PC-9 (cell line): Measurements from ENCODE around the gene MAST4. TPM values are rescaled to one million over a fixed set of nuclear protein-coding genes. Genes with fewer than 3 reads are reported as not detected.

Experiments used
- BruUV-seq: library from RNA; stranded (reverse); fragments of 400-500 nt; replicated peaks from 2 replicates; lab custom pipeline; 2021; lab: Mats Ljungman, UMichigan
- CTCF ChIA-PET: fragments of 300-600 bp; sonication (Branson Sonifier 250); formaldehyde crosslinking; loops from one replicate; lab custom pipeline; 2022; ENCODE audit warnings: antibody characterized with exemption; lab: Charles Lee
- POLR2A ChIA-PET: fragments of 300-600 bp; sonication (Branson Sonifier 250); formaldehyde crosslinking; loops from one replicate; lab custom pipeline; 2022; ENCODE audit warnings: antibody characterized with exemption; ENCODE audit not compliant: unreplicated experiment; lab: Charles Lee
- DNase-seq, 2 experiments: peaks; one replicate each; pipeline versions ENCODE4 v3.0.0 to v3.0.0-alpha.2; 2015 to 2022; ENCODE audit warnings: mixed read lengths in 1 of 2
- H2AFZ ChIP-seq: fragments of 200-600 bp; sonication (generic); 2 replicates; pipeline ENCODE4 v1.8.1; 2017; ENCODE audit warnings: antibody characterized with exemption
- H3F3A ChIP-seq: fragments of 200-600 bp; sonication (generic); 2 replicates; pipeline ENCODE4 v1.8.1; 2017; ENCODE audit warnings: antibody characterized with exemption, mild to moderate bottlenecking, low read depth; ENCODE audit not compliant: insufficient read depth
- H3K27ac ChIP-seq: fragments of 200-600 bp; sonication (generic); 2 replicates; pipeline ENCODE4 v1.6.1; 2016; ENCODE audit warnings: mixed run types
- H3K27me3 ChIP-seq: fragments of 200-600 bp; sonication (generic); 2 replicates; pipeline ENCODE4 v1.6.1; 2016; ENCODE audit warnings: low read depth, mixed run types; ENCODE audit not compliant: insufficient read depth
- H3K36me3 ChIP-seq: fragments of 200-600 bp; sonication (generic); 2 replicates; pipeline ENCODE4 v1.6.1; 2016; ENCODE audit warnings: low read depth, mixed run types
- H3K4me1 ChIP-seq: fragments of 200-600 bp; sonication (generic); replicated peaks from 2 replicates; pipeline ENCODE4 v1.6.1; 2016; ENCODE audit warnings: mixed run types; ENCODE audit not compliant: insufficient read depth
- H3K4me2 ChIP-seq: fragments of 200-600 bp; sonication (generic); 2 replicates; pipeline ENCODE4 v1.6.1; 2017; ENCODE audit warnings: mixed run types
- H3K4me3 ChIP-seq: fragments of 200-600 bp; sonication (generic); 2 replicates; pipeline ENCODE4 v1.6.1; 2016; ENCODE audit warnings: mixed run types
- H3K79me2 ChIP-seq: fragments of 200-600 bp; sonication (generic); 2 replicates; pipeline ENCODE4 v1.6.1; 2017; ENCODE audit warnings: low read depth, mixed run types
- H3K9me2 ChIP-seq: fragments of 200-600 bp; sonication (generic); 2 replicates; pipeline ENCODE4 v1.8.1; 2017; ENCODE audit warnings: mild to moderate bottlenecking; ENCODE audit not compliant: insufficient read depth
- H3K9me3 ChIP-seq: fragments of 200-600 bp; sonication (generic); 2 replicates; pipeline ENCODE4 v1.8.1; 2016; ENCODE audit warnings: low read depth; ENCODE audit not compliant: insufficient read depth
- H4K20me1 ChIP-seq: fragments of 200-600 bp; sonication (generic); 2 replicates; pipeline ENCODE4 v1.8.1; 2017; ENCODE audit not compliant: insufficient read depth
- CTCF ChIP-seq: fragments of 200-600 bp; sonication (generic); conservative IDR thresholded peaks from 2 replicates; pipeline ENCODE4 v1.6.1; 2017; ENCODE audit warnings: mixed run types, antibody characterized with exemption, mild to moderate bottlenecking, moderate library complexity
- EZH2 ChIP-seq: fragments of 200-600 bp; sonication (generic); IDR thresholded peaks from 2 replicates; pipeline ENCODE4 v1.8.0; 2017; ENCODE audit warnings: antibody characterized with exemption, low read depth
- intact Hi-C: fragments of 100-400 bp; cut with micrococcal nuclease; formaldehyde crosslinking; loops from one replicate; pipeline ENCODE4 v1.10.0; 2022; ENCODE audit not compliant: unreplicated experiment
- total RNA-seq: library from RNA; stranded (reverse); gene quantifications from 2 replicates; pipeline ENCODE4 v1.2.3, GENCODE V29; 2021

Gene MAST4
- total RNA-seq, 1 experiment from 2014 or later: 19.3 TPM

- H2AFZ ChIP-seq: no peak overlapping the region
- H3K27me3 ChIP-seq: peaks cover 16% of the 10 kb centered on the region
- no peaks in the 10 kb centered on the region for H3K36me3 ChIP-seq
- no TSS peak for BruUV-seq
- no peaks in the 10 kb centered on the region for H3K9me3 ChIP-seq
- intact Hi-C loops: no loop called here
- ChIA-PET CTCF (no interaction called here), POLR2A (no interaction called here)
- no peak for DNase-seq
- no peaks in the 10 kb centered on the region for H3K4me1 ChIP-seq
- H4K20me1 ChIP-seq: no peaks in the 10 kb centered on the region
- H3K4me2 ChIP-seq: no peak overlapping the region
- H3K4me3 ChIP-seq: no peak overlapping the region
- no peak overlapping the region for H3K27ac ChIP-seq
- TF ChIP-seq CTCF (no peak), EZH2 (no peak)
- H3K79me2 ChIP-seq: no peaks in the 10 kb centered on the region
- H3F3A ChIP-seq: no peaks in the 10 kb centered on the region
- H3K9me2 ChIP-seq: 0 out of 2 replicates have a peak, but pooled peaks cover 2% of the 10 kb centered on the region
Measured at GRCh38 chr5:66722686-66723085, 126.5 kb downstream of the MAST4 start.

GRCh38 chr5:66724349-66725139 lies 128.4 kb downstream of the MAST4 start:
- Histone ChIP-seq H3K4me3 (no peak overlapping the region), H3K36me3 (no peaks in the 10 kb centered on the region), H3K4me2 (no peak overlapping the region), H3K27ac (no peak overlapping the region), H3K4me1 (no peaks in the 10 kb centered on the region), H2AFZ (no peak overlapping the region), H4K20me1 (no peaks in the 10 kb centered on the region), H3K27me3 (peaks cover 11% of the 10 kb centered on the region), H3F3A (no peaks in the 10 kb centered on the region), H3K9me2 (0 out of 2 replicates have a peak, but pooled peaks cover 2% of the 10 kb centered on the region), H3K79me2 (no peaks in the 10 kb centered on the region), H3K9me3 (no peaks in the 10 kb centered on the region)
- no peak for DNase-seq
- BruUV-seq: no TSS peak
- TF ChIP-seq EZH2: no peak
- no peak; the same call in 1 of the 2 replicates for TF ChIP-seq CTCF
- CTCF ChIA-PET: no interaction called here
- POLR2A ChIA-PET: no interaction called here
- intact Hi-C loops: no loop called here

- Histone ChIP-seq H3K36me3 (no peaks in the 10 kb centered on the region), H3K4me1 (no peaks in the 10 kb centered on the region), H2AFZ (no peak overlapping the region), H3K4me2 (no peak overlapping the region), H3F3A (no peaks in the 10 kb centered on the region), H3K4me3 (no peak overlapping the region), H3K27ac (no peak overlapping the region), H3K9me2 (0 out of 2 replicates have a peak, but pooled peaks cover 2% of the 10 kb centered on the region), H3K27me3 (no peaks in the 10 kb centered on the region), H4K20me1 (no peaks in the 10 kb centered on the region), H3K9me3 (no peaks in the 10 kb centered on the region), H3K79me2 (no peaks in the 10 kb centered on the region)
- no peak for DNase-seq
- TF ChIP-seq CTCF (no peak), EZH2 (no peak)
- ChIA-PET POLR2A (no interaction called here), CTCF (no interaction called here)
- BruUV-seq: no TSS peak
- intact Hi-C loops: no loop called here
Measured at GRCh38 chr5:66727630-66728029, 131.4 kb downstream of the MAST4 start.
